HG03175 (cell line): ENCODE measurements around the gene UBE2E1.
"Not testable (repeated sequence)": the region's sequence is repeated elsewhere in the genome, so short reads cannot be mapped to it uniquely, and the experiment has no call there.

ENCODE experiments used
- ATAC-seq: cut with Tn5 transposase; IDR thresholded peaks from one replicate; pipeline ENCODE4 v1.9.1; 2021; ENCODE audit warnings: mild to moderate bottlenecking, moderate library complexity; ENCODE audit not compliant: unreplicated experiment

Gene UBE2E1

DNA sequence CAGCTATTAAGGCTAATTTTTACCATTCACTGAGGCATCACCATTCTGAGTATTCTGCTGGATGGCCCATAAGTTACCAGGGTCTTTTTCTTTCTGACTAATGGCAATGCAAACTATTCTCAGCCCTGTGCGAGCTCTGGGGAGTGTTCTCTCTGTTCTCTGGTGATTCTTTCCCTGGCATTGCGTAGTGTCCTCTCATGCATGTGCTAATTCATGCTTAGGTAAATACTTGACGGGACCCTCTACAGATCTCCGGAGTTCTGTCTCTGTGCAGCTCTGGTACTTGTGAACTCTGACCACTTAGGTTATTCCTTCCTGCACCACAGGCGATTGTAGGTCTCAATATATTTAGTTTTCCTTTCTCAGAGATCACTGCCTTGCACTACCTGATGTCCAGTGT is 34.8 kb downstream of the UBE2E1 start:
- no peak for ATAC-seq

DNA sequence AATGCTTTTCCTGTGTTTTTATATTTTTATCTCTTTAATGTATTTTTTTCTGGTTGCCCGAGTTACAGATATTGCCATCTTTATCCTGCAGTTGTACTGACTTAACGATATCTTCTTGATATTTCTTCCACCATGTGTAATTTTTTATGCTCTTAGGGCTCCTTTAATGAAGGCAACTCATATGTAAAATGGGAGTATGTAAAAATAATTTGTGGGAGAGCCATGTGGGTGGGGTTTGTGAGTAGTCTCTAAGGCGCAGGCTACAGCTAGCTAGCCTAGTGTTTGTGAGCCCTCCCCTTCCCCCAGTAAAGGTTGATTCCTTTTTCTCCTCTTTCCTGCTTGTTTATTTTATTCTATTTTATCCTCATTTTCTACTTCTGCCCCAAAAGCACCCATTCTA is 38.1 kb downstream of the UBE2E1 start:
- ATAC-seq, result no peak

DNA sequence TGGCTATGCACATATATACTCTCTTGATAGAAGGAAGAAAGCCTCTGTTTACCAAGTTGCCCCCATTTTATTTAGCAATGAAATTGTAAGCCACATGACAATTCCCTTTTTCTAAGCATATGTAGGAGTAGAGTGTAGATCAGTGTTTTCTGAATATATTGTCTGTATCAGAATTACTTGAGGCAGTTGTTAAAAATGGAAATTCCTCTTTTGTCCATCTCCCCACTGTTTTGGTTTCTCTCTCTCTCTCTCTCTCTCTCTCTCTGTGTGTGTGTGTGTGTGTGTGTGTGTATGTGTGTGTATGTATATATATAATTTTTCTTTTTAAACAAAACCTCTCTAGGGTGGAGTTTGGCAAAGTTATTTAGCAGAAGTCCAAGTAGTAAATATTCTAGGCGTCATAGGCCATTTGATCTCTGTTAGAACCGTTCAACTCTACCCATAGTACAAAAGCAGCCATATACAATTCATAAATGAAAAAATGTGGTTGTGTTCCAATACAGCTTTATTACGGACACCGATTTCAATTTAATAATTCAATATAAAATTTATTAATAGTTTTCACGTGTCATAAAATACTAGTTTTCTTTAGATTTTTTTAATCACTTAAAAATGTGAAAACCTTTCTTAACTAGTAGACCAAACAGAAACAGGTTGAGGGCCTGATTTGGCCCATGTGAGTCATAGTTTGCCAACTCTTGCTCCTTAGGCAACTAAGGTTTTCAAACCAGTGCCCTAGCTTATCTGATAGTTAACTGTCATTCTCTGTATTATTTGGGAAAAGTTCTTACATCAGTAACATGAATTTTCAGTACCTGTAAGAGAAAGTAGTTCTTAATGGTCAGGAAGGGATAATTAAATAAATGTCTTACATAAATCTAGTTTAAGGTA is 39.8 kb downstream of the UBE2E1 start:
- ATAC-seq, result no peak

DNA sequence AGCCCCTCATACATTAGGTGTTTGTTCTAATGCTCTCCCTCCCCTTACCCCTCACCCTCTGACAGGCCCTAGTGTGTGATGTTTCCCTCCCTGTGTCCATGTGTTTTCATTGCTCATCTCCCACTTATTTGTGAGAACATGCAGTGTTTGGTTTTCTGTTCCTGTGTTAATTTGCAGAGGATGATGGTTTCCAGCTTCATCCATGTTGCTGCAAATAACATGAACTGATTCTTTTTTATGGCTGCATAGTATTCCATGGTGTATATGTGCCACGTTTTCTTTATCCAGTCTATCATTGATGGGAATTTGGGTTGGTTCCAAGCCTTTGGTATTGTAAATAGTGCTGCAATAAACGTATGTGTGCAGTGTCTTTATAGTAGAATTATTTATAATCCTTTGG is 43.7 kb downstream of the UBE2E1 start:
- ATAC-seq, result not testable (repeated sequence)

DNA sequence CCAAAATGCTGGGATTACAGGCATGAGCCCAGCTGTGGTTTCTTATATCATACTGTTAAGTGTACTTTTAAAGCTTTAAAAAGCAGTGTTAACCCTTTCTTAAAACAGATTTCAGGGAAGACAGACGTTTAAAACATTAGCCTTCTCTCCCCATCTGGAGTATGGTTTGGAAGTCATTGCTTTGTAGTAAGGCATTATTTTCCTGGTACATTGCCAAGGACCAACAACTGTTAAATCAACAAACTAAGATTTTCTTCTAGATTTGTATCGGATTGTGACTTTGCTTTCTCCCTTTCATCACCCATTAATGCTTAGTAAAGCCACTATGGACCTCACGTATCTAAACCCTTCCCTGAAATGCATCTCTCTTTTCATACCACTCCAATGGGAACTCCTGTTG is 50.5 kb downstream of the UBE2E1 start:
- no peak for ATAC-seq

DNA sequence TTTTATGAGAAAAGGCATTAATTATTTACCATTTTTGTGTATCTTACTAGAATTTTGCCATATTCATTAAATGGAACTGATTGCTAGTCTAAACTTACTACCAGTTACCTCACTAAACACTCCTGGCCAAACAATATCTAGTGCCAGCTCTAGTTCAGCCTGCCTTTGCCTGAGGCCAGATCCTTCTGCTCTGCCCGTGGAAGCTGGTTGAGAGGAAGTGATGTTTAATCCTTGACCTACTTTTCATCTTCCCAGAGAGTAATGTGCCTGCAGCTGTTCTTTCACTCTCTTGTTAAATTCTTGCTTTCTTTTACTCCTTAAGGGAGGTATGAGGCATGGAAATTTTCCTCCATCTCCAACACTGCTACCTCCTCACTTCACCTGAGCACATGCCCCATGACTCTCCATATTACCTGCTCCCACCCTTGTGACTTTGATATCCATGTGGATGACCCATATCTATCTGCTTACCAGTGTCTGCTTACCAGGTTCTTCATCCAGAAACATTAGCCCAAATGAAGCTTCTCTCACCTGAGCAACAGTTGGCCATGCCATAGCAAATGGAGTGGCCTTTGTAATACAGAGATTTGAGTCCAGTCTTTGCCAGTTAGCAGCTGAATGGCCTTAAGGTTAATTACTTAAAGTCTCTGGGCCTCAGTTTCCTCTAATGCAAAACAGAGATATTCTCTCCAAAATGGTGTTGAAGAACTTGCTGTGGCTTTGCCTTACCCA is 53.4 kb downstream of the UBE2E1 start:
- ATAC-seq, result no peak

DNA sequence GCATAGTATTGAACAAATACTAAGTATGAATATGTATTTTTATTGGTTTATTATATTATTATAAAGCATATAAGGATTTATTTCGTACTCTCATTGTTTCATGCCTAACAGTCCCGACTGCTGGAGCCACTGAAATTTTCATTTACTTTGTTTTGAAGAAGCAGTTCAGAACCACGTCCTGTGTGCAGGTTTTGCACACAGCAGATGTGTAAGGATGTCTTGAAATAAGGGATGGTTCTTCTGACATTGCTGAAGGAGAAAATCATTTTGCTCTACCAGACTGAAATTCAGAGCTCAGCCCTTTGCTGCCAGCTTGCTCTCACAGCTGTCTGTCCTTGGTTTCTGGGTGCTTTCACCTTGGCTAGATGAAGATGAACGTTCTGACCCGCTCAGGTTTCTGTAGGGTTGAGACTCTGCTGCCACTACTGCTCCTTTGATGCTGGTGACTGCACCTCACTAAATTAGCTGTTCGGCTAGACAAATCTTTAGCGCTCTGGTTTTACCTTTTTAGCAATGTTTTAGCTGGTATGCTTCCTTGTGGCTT is 54.2 kb downstream of the UBE2E1 start:
- ATAC-seq, result no peak

DNA sequence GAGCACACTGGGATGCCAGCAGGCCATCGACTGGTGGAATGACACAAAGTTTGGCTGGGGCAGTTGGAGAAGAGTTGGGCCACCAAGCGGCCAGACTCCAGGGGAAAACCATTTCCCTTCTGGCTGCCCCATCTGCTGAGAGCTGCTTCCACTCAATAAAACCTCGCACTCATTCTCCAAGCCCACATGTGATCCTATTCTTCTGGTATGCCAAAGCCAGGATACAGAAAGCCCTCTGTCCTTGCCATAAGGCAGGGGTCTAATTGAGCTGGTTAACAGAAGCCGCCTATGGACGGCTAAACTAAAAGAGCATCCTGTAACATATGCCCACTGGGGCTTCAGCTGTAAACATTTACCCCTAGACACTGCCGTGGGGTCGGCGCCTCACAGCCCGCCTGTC is 55.9 kb downstream of the UBE2E1 start:
- no peak for ATAC-seq

DNA sequence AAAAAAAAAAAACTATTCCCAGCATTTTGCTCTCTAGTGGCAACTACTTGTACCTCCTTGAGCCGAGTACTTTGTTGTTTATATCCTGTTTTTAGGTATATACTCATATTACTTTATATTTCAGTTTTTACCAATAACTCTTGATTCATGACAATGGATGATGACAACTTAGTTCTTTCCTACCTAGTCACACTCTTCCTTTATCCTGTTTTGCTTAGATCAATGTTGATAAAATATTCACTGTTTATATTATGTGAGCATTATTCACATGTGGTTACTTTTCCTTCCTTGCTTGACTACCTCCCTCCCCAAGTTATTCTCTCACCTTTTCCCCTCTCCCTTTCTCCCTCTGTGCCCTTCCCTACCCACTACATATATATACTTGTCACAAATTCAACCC is 57.3 kb downstream of the UBE2E1 start:
- no peak for ATAC-seq

DNA sequence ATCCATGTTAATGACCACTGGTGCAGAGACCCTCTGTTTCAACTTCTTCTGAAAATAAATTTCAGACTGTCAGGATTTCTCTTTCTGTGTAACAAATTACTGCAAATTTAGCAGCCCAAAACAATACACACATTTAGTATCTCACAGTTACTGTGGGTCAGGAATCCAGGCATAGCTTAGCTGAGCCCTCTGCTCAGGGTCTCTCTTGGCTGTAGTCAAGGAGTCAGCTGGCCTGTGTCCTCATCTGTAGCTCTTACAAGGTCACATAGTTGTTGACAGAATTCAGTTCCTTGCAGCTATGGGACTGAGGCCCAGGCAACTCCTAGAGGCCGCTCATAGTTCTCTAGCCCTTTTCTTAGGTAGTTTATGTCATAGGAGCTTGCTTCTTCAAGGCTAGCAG is 59.2 kb downstream of the UBE2E1 start:
- no peak for ATAC-seq

DNA sequence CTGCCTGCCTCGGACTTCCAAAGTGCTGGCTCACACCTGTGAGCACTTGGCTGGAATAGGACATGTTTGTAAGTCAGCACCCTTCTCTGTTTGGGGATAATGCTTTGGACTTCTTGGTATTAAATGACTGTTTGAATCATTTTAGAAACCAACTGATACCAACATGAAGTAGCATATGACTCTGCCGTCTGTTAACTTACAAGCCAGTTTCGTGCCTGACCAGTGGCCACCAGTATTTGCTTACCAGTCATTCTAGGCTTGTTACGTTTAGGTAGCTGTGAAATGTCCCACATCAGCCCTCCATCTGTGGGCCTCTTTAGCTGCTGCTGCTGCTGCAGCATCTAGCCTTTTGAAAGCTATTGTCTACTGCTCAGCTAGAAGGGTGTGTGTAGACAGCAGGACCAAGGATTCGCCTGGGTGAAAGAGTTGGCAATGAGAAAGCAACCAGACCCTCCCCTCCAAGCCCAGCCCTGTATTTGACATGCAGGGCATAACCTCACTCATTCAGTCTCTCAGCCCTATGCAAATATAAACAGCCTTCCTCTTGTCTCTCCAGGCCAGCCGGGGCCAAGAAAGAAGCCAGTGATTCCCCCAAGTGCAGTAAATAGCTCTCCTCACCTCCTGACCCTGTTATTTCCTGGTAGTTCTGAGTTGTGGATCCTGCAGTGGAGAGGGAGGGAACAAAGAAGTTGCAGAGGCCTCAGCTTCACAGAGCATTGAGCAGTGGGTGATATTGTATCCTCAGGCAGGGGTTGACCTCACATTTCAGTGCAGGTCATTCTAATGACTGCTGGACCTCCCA is 60.0 kb downstream of the UBE2E1 start:
- peak; percentile 78 for ATAC-seq

DNA sequence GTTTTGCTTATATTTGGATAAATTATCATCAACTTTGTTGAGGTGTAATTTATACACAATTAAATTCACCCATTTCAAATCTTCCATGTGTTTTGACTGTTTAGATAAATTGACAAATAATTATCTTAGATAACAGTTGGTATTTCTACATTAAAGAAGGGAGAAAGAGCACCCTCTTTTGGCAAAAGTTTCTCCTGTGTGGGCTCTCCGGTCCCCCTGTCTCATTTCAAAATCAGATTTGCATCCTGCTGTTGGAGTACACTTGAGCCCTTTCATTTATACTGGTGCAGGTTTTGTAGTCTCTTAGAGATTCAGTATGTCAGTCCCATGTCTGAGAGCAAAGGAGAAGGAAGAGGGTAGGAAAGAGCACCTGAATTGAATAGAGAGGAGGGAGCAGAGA is 61.6 kb downstream of the UBE2E1 start:
- ATAC-seq, result no peak

DNA sequence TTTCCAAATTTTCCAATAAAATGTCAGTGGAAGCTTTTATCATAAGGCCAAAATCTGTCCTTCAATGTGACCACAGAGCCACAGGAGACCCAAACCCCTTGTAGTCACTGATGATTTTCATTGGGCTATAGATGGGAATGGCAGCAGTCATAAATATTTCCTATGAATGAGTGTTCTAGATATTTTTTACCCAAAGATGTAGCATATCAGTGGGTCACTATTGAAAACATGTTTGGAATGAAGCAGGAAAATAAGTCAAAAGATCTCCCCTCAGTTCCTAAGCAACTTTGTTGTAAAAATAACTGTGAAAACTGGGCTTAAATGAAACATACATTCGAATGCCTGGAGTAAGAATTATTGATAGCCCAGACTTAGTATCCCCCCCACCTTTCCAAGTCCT is 62.1 kb downstream of the UBE2E1 start:
- no peak for ATAC-seq

DNA sequence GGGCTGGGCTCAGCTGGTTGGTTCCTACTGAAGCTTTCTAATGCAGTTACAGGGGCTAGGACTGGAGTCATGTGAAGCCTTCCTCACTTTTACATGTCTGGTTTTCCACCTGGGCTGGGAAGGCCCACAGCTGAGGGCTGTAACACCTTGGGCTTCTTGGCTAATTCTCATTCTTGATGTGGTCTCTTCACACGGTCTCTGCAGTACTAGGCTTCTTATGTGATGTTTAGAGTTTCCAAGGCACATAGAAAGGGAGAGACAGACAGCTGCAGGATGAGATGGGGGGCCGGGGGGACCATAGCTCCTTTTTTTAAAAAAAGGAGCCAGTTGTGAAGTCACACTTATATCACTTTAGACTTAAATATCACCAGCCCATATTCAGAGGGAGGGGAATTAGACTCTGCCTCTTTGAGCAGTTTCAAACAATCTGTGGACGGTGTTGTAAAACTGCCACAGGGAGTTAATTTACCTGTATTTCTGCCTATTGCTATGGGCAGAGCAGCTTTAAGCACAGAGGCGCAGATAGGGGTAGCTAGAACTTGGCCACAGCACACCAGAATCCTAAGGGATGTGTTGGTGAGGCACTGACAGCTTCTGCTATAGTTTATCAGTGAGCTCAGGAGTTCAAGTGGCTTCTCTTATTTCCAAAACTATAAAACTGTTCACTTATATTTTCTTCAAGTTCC is 64.4 kb downstream of the UBE2E1 start:
- ATAC-seq, result no peak

DNA sequence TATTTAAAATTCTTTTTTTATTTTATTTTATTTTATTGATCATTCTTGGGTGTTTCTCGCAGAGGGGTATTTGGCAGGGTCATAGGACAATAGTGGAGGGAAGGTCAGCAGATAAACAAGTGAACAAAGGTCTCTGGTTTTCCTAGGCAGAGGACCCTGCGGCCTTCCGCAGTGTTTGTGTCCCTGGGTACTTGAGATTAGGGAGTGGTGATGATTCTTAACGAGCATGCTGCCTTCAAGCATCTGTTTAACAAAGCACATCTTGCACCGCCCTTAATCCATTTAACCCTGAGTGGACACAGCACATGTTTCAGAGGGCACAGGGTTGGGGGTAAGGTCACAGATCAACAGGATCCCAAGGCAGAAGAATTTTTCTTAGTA is 64.9 kb downstream of the UBE2E1 start:
- ATAC-seq, result not testable (repeated sequence)

DNA sequence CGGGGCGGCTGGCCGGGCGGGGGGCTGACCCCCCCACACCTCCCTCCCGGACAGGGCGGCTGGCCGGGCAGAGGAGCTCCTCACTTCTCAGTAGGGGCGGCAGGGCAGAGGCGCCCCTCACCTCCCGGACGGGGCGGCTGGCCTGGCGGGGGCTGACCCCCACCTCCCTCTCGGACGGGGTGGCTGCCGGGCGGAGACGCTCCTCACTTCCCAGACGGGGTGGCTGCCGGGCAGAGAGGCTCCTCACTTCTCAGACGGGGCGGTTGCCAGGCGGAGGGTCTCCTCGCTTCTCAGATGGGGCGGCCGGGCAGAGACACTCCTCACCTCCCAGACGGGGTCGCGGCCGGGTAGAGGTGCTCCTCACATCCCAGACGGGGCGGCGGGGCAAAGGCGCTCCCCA is 65.6 kb downstream of the UBE2E1 start:
- ATAC-seq, result not testable (repeated sequence)

DNA sequence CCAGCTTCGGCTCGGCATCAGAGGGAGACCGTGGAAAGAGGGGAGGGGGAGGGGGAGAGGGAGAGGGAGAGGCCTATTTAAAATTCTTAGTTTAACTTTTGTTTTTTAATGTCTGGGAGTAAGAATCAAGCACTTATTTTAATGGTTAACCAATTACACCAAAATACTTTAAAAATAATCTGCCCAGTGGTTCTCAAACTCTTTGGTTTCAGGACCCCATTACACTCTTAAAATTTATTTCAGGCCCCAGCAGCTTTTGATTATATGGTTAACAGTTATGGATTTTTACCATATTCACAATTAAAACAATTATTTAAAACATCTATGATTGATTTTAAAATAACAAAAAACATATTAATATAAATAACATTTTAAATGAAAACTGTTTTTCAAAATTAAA is 66.6 kb downstream of the UBE2E1 start:
- ATAC-seq, result no peak

DNA sequence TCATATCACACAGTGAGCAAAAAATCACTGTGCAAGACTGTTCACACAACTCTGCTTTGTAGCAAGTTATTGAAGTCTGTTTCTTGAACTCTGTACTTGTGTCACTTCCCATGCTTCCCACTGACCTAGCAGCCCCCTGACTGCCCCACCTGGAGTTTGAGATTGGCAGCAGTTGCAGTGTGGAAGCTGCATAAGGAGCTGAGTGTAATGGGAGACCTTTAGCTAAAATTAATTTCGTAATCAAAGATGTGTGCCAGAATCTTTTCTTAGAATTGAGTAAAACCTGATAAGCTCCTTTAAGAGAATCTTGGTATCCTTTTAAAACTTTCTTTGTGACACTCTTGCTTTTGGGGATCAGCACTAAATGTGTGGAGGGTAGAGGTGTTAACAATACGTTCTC is 68.2 kb downstream of the UBE2E1 start:
- no peak for ATAC-seq

DNA sequence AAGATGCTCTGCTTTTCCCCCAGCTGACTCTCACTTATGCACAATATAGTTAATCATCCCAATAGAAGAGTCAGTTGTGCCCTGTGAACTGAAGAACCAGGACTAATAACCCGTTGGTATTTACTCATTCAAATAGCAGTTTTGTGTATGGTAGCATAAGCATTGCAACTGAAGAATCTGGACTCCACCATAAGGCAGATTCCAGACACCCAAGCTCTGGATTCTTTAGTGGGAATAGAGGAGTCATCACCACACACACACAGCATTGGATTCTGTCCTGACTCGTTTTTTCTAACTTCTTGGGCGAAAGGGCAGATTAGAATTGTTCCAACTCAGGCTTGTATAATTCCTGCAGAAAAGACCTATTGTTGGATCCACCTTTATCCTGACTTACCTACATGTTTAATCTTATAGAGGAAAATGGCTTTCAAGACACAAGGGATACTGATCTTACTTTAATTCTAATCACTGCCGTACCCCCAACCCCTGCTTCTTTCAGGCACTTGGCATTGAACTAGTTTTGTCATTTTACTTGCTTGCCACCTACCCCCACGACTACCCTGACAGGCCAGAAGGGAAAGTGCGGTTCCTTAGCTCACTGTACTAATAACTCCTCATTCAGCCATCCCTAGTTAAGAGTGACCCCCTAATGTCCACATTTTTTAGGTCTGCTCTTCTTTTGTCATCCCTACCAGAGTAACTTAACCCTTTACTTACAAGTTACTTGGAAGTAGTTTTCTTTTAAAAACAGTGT is 68.8 kb downstream of the UBE2E1 start:
- ATAC-seq, result no peak
